Measurements from ENCODE around the gene CDKL2. TPM values are rescaled to one million over a fixed set of nuclear protein-coding genes. Genes with fewer than 3 reads are reported as not detected.

The CDKL2 gene
- 10 to 100 TPM; 10.1 to 25.1 TPM for total RNA-seq
- polyA plus RNA-seq (ENCODE audit: insufficient read length in 2 of 2): 10 to 100 TPM; 14.3 to 16.5 TPM
- long read RNA-seq, donor 1, partial matches to known transcripts: 0 of 1 reads
- long read RNA-seq, donor 1, other reads (novel, unspliced or antisense): 0 of 1 reads
- long read RNA-seq, donor 2: 0 reads
- long read RNA-seq, donor 3, partial matches to known transcripts: 0 of 2 reads
- long read RNA-seq, donor 3, other reads (novel, unspliced or antisense): 0 of 2 reads
- long read RNA-seq, donor 4: 0 reads

GRCh38 chr4:75630174-75630936 lies at the start of gene CDKL2:
TSS of gene CDKL2 (minus strand) at chr4:75630528. CDS start at chr4:75625988, 4,540 bp downstream.
- peak within 1 kb of the TSS; percentile 84 for H3K4me3 ChIP-seq (ENCODE audit: low read depth, low read length)
- H3K36me3 ChIP-seq (ENCODE audit: control insufficient read depth, insufficient read depth, low read length): no peaks in the 10 kb centered on the region
- DNase-seq (ENCODE audit: low read depth in 4 of 6, low spot score in 6 of 6): peak; percentile 62 to 97 (median 79)
- no peaks in the 10 kb centered on the region for H3K9me3 ChIP-seq (ENCODE audit: control insufficient read depth, insufficient read depth, low read length)
- WGBS (ENCODE audit: insufficient coverage): under 1% methylated on average over 55 of the region's 57 CpGs
- H3K4me1 ChIP-seq (ENCODE audit: control insufficient read depth, insufficient read depth, low read length): peaks cover 13% of the 10 kb centered on the region
- H3K27ac ChIP-seq (ENCODE audit: low read depth, low read length): no peak within 1 kb of the TSS
- H3K27me3 ChIP-seq (ENCODE audit: control insufficient read depth, insufficient read depth, low read length): no peaks in the 10 kb centered on the region

- DNase-seq (ENCODE audit: low read depth in 4 of 6, low spot score in 6 of 6): no peak
- H3K36me3 ChIP-seq (ENCODE audit: control insufficient read depth, insufficient read depth, low read length): peaks cover 3% of the 10 kb centered on the region
- no peak overlapping the region for H3K27ac ChIP-seq (ENCODE audit: low read depth, low read length)
- no peaks in the 10 kb centered on the region for H3K4me1 ChIP-seq (ENCODE audit: control insufficient read depth, insufficient read depth, low read length)
- no peak overlapping the region for H3K4me3 ChIP-seq (ENCODE audit: low read depth, low read length)
- no peaks in the 10 kb centered on the region for H3K9me3 ChIP-seq (ENCODE audit: control insufficient read depth, insufficient read depth, low read length)
- no peaks in the 10 kb centered on the region for H3K27me3 ChIP-seq (ENCODE audit: control insufficient read depth, insufficient read depth, low read length)
These were observed 48.6 kb upstream of the CDKL2 start for GRCh38 chr4:75678965-75679364.

GRCh38 chr4:75678473-75678872 lies 48.1 kb upstream of the CDKL2 start:
- no peaks in the 10 kb centered on the region for H3K27me3 ChIP-seq (ENCODE audit: control insufficient read depth, insufficient read depth, low read length)
- H3K36me3 ChIP-seq (ENCODE audit: control insufficient read depth, insufficient read depth, low read length): peaks cover 3% of the 10 kb centered on the region
- no peak overlapping the region for H3K4me3 ChIP-seq (ENCODE audit: low read depth, low read length)
- DNase-seq (ENCODE audit: low read depth in 4 of 6, low spot score in 6 of 6): no peak
- no peak overlapping the region for H3K27ac ChIP-seq (ENCODE audit: low read depth, low read length)
- H3K4me1 ChIP-seq (ENCODE audit: control insufficient read depth, insufficient read depth, low read length): no peaks in the 10 kb centered on the region
- H3K9me3 ChIP-seq (ENCODE audit: control insufficient read depth, insufficient read depth, low read length): no peaks in the 10 kb centered on the region

- H3K36me3 ChIP-seq (ENCODE audit: control insufficient read depth, insufficient read depth, low read length): peaks cover 3% of the 10 kb centered on the region
- no peaks in the 10 kb centered on the region for H3K9me3 ChIP-seq (ENCODE audit: control insufficient read depth, insufficient read depth, low read length)
- 90% methylated on average over 5 of the region's 11 CpGs for WGBS (ENCODE audit: insufficient coverage)
- no peaks in the 10 kb centered on the region for H3K4me1 ChIP-seq (ENCODE audit: control insufficient read depth, insufficient read depth, low read length)
- DNase-seq (ENCODE audit: low read depth in 4 of 6, low spot score in 6 of 6): no peak
- no peaks in the 10 kb centered on the region for H3K27me3 ChIP-seq (ENCODE audit: control insufficient read depth, insufficient read depth, low read length)
- H3K4me3 ChIP-seq (ENCODE audit: low read depth, low read length): no peak overlapping the region
- H3K27ac ChIP-seq (ENCODE audit: low read depth, low read length): no peak overlapping the region
These were observed 44.7 kb upstream of the CDKL2 start for GRCh38 chr4:75675004-75675531.

GRCh38 chr4:75673959-75674328 lies 43.6 kb upstream of the CDKL2 start:
- Histone ChIP-seq H3K36me3 (ENCODE audit: control insufficient read depth, insufficient read depth, low read length) (peaks cover 3% of the 10 kb centered on the region), H3K4me1 (ENCODE audit: control insufficient read depth, insufficient read depth, low read length) (no peaks in the 10 kb centered on the region), H3K27me3 (ENCODE audit: control insufficient read depth, insufficient read depth, low read length) (no peaks in the 10 kb centered on the region), H3K27ac (ENCODE audit: low read depth, low read length) (peak overlapping the region; percentile 98), H3K4me3 (ENCODE audit: low read depth, low read length) (peak overlapping the region; percentile 89), H3K9me3 (ENCODE audit: control insufficient read depth, insufficient read depth, low read length) (no peaks in the 10 kb centered on the region)
- DNase-seq (ENCODE audit: low read depth in 4 of 6, low spot score in 6 of 6): no peak
- WGBS (ENCODE audit: insufficient coverage): 40% methylated on average over 1 of the region's 5 CpGs

GRCh38 chr4:75673027-75673958 lies 43.0 kb upstream of the CDKL2 start, which contains the start of gene G3BP2:
TSS of gene G3BP2 (minus strand) at chr4:75673411. CDS start at chr4:75662025, 11,386 bp downstream.
- under 1% methylated on average over 73 of the region's 83 CpGs for WGBS (ENCODE audit: insufficient coverage)
- H3K36me3 ChIP-seq (ENCODE audit: control insufficient read depth, insufficient read depth, low read length): peaks cover 3% of the 10 kb centered on the region
- H3K27ac ChIP-seq (ENCODE audit: low read depth, low read length): peak within 1 kb of the TSS; percentile 98
- peak; percentile 94 to 100 (median 96) for DNase-seq (ENCODE audit: low read depth in 4 of 6, low spot score in 6 of 6)
- no peaks in the 10 kb centered on the region for H3K9me3 ChIP-seq (ENCODE audit: control insufficient read depth, insufficient read depth, low read length)
- H3K4me3 ChIP-seq (ENCODE audit: low read depth, low read length): peak within 1 kb of the TSS; percentile 89
- H3K4me1 ChIP-seq (ENCODE audit: control insufficient read depth, insufficient read depth, low read length): no peaks in the 10 kb centered on the region
- H3K27me3 ChIP-seq (ENCODE audit: control insufficient read depth, insufficient read depth, low read length): no peaks in the 10 kb centered on the region

GRCh38 chr4:75672461-75673026 lies 42.2 kb upstream of the CDKL2 start:
- DNase-seq (ENCODE audit: low read depth in 4 of 6, low spot score in 6 of 6): peak; percentile 32 to 89 (median 52)
- H3K9me3 ChIP-seq (ENCODE audit: control insufficient read depth, insufficient read depth, low read length): no peaks in the 10 kb centered on the region
- peak overlapping the region; percentile 98 for H3K27ac ChIP-seq (ENCODE audit: low read depth, low read length)
- no peaks in the 10 kb centered on the region for H3K36me3 ChIP-seq (ENCODE audit: control insufficient read depth, insufficient read depth, low read length)
- 0% methylated on average over 44 of the region's 44 CpGs for WGBS (ENCODE audit: insufficient coverage)
- H3K4me1 ChIP-seq (ENCODE audit: control insufficient read depth, insufficient read depth, low read length): no peaks in the 10 kb centered on the region
- no peaks in the 10 kb centered on the region for H3K27me3 ChIP-seq (ENCODE audit: control insufficient read depth, insufficient read depth, low read length)
- peak overlapping the region; percentile 89 for H3K4me3 ChIP-seq (ENCODE audit: low read depth, low read length)

- peak in 2 of 6 donors; percentile 17 to 19 for DNase-seq (ENCODE audit: low read depth in 4 of 6, low spot score in 6 of 6)
- no peaks in the 10 kb centered on the region for H3K4me1 ChIP-seq (ENCODE audit: control insufficient read depth, insufficient read depth, low read length)
- peak overlapping the region; percentile 89 for H3K4me3 ChIP-seq (ENCODE audit: low read depth, low read length)
- 6% methylated on average over 7 of the region's 10 CpGs for whole genome bisulfite sequencing (ENCODE audit: insufficient coverage)
- no peaks in the 10 kb centered on the region for H3K27me3 ChIP-seq (ENCODE audit: control insufficient read depth, insufficient read depth, low read length)
- peak overlapping the region; percentile 98 for H3K27ac ChIP-seq (ENCODE audit: low read depth, low read length)
- H3K36me3 ChIP-seq (ENCODE audit: control insufficient read depth, insufficient read depth, low read length): no peaks in the 10 kb centered on the region
- H3K9me3 ChIP-seq (ENCODE audit: control insufficient read depth, insufficient read depth, low read length): no peaks in the 10 kb centered on the region
These were observed 41.6 kb upstream of the CDKL2 start for GRCh38 chr4:75671802-75672421.

- no peaks in the 10 kb centered on the region for H3K27me3 ChIP-seq (ENCODE audit: control insufficient read depth, insufficient read depth, low read length)
- DNase-seq (ENCODE audit: low read depth in 4 of 6, low spot score in 6 of 6): no peak
- no peaks in the 10 kb centered on the region for H3K36me3 ChIP-seq (ENCODE audit: control insufficient read depth, insufficient read depth, low read length)
- H3K27ac ChIP-seq (ENCODE audit: low read depth, low read length): no peak overlapping the region
- no peaks in the 10 kb centered on the region for H3K9me3 ChIP-seq (ENCODE audit: control insufficient read depth, insufficient read depth, low read length)
- no peaks in the 10 kb centered on the region for H3K4me1 ChIP-seq (ENCODE audit: control insufficient read depth, insufficient read depth, low read length)
- H3K4me3 ChIP-seq (ENCODE audit: low read depth, low read length): no peak overlapping the region
These were observed 38.3 kb upstream of the CDKL2 start for GRCh38 chr4:75668596-75668995.

Measured in spinal cord (tissue), 10 donors.